HG03469 (cell line): ENCODE measurements around the gene HARS1.
"Not testable (repeated sequence)": the region's sequence is repeated elsewhere in the genome, so short reads cannot be mapped to it uniquely, and the experiment has no call there.

Source experiments
- ATAC-seq: cut with Tn5 transposase; IDR thresholded peaks from one replicate; pipeline ENCODE4 v1.9.1; 2021; ENCODE audit warnings: mild to moderate bottlenecking, moderate library complexity, moderate number of reproducible peaks; ENCODE audit not compliant: unreplicated experiment

Gene HARS1

GRCh38 chr5:140634103-140634502 lies 57.1 kb downstream of the HARS1 start:
- ATAC-seq: no peak

- no peak for ATAC-seq
These were observed 57.7 kb downstream of the HARS1 start for GRCh38 chr5:140633501-140633900.

GRCh38 chr5:140633021-140633471 lies 58.1 kb downstream of the HARS1 start, which contains the start of gene CD14:
TSS of gene CD14 (minus strand) at chr5:140633175. CDS start at chr5:140633071, 104 bp downstream.
- ATAC-seq: no peak

GRCh38 chr5:140632366-140633020 lies 58.7 kb downstream of the HARS1 start:
- ATAC-seq: peak; percentile 32

- peak; percentile 19 for ATAC-seq
These were observed 59.3 kb downstream of the HARS1 start for GRCh38 chr5:140631831-140632365.

- no peak for ATAC-seq
These were observed 60.1 kb downstream of the HARS1 start for GRCh38 chr5:140631036-140631417.

DNA sequence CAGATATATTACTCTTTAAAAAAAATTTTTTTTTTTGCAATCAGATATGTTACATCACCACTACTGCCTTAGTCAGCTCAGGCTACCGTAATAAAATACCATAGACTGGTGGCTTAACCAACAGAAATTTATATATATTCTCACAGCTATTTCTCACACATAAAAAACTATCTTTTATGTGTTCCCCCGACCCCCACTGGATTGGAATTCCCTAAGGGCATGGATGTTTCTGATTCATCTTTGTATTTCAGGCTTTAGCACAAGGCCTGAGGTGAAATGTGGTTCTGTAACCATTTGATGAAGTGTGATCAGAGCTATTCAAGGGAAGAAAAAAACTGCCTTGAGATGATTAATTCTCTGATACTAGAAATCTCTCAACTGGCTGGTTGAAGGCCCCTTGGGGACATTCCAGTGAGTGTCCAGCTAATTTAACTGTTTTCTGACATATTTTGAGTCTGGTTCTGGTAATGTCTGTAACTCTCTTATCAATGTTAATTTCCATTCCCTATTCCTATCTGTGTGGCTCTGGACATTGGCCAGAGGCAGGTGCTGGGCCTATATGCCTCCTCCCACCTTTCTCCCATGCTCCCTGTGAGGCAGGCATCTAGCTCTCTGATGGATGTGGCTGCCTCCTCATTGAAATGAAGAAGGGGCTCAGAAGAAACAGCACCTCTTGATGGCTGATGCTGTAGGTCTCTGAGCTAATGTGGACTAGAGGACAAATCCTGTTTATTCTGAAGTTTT lies 60.7 kb downstream of the HARS1 start:
- ATAC-seq: no peak

- no peak for ATAC-seq
These were observed 62.5 kb downstream of the HARS1 start for GRCh38 chr5:140628711-140629110.

GRCh38 chr5:140627972-140628371 lies 63.2 kb downstream of the HARS1 start:
- ATAC-seq: no peak

DNA sequence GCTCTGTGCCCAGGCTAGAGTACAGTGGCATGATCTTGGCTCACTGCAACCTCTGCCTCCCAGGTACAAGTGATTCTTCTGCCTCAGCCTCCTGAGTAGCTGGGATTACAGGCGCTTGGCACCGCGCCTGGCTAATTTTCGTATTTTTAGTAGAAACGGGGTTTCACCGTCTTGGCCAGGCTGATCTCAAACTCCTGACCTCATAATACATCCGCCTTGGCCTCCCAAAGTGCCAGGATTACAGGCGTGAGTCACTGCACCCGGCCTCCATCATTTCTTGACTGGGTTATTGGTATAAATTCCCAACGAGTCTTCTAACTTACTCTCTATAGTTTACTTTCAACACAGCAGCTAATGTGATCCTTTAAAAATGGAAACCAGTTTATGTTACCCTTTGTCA lies 66.3 kb downstream of the HARS1 start:
- not testable (repeated sequence) for ATAC-seq
